Measurements from ENCODE around the gene MYT1. TPM values are rescaled to one million over a fixed set of nuclear protein-coding genes. Genes with fewer than 3 reads are reported as not detected.
"Not testable (repeated sequence)": the region's sequence is repeated elsewhere in the genome, so short reads cannot be mapped to it uniquely, and the experiment has no call there.

Gene MYT1
- total and polyA plus RNA-seq, 4 donors, result under 0.01 to 6.5 (median 0.08) TPM

DNA sequence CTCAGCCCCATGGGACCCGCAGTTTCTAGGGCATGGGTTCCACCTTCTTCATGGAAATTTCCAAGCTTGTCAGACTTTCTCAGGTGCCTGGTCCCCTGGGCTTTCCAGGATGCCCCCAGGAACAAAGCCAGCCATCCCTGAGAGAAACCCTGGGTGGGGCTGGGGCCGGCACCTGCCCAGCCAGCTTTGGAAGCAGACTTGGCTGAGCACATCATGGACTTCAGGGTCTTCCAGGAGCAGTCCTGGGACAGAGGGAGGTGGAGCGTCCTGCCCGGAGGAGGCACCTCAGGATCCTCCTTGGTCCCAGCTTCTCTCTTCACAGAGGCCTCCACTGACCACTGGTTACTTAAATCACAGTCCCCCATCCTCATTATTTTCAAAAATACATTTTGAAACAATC, 13.5 kb downstream of the MYT1 start (continued):
- no peak for TF ChIP-seq REST (IDR thresholded peaks at IDR 0.05)

DNA sequence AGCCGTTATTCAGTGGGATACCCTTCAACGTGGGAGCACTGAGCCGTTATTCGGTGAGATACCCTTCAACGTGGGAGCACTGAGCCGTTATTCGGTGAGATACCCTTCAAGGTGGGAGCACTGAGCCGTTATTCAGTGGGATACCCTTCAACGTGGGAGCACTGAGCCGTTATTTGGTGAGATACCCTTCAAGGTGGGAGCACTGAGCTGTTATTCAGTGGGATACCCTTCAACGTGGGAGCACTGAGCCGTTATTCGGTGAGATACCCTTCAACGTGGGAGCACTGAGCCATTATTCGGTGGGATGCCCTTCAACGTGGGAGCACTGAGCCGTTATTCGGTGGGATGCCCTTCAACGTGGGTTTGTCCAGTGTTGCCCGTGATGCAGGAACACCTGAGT, 14.7 kb downstream of the MYT1 start:
- not testable (repeated sequence) for H3K4me3 ChIP-seq (ENCODE audit: low read depth in 1 of 3, low read length in 3 of 3); H3K27ac ChIP-seq (ENCODE audit: low read depth in 1 of 2, low read length in 2 of 2); DNase-seq (ENCODE audit: low spot score); H3K9ac ChIP-seq (ENCODE audit: low read depth in 1 of 2, low read length in 2 of 2); H3K4me1 ChIP-seq (ENCODE audit: control insufficient read depth in 4 of 4, insufficient read depth in 4 of 4, low read length in 3 of 4); H3K27me3 ChIP-seq (ENCODE audit: control insufficient read depth in 4 of 4, insufficient read depth in 4 of 4, low read length in 3 of 4); H3K36me3 ChIP-seq (ENCODE audit: control insufficient read depth in 4 of 4, insufficient read depth in 3 of 4, low read depth in 1 of 4, low read length in 3 of 4); H3K9me3 ChIP-seq (ENCODE audit: control insufficient read depth in 4 of 4, low read length in 3 of 4)
- 88% methylated on average over 20 of the region's 20 CpGs for WGBS

DNA sequence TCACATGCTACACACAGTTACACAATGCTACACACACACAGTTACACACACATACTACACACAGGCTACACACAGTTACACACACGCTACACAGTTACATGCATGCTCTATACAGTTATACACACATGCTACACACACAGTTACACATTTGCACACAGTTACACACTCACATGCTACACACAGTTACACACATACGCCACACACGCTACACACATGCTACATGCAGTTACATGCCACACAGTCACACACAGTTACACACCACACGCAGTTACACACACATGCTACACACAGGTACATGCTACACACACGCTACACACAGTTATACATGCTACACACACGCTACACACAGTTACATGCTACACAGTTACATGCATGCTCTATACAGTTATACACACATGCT, 15.6 kb downstream of the MYT1 start:
- WGBS, result 91% methylated on average over 6 of the region's 6 CpGs
- no peak overlapping the region for H3K4me3 ChIP-seq (ENCODE audit: low read depth in 1 of 3, low read length in 3 of 3)
- H3K9me3 ChIP-seq (ENCODE audit: control insufficient read depth in 4 of 4, low read length in 3 of 4), result no peaks in the 10 kb centered on the region
- no peak overlapping the region for H3K9ac ChIP-seq (ENCODE audit: low read depth in 1 of 2, low read length in 2 of 2)
- H3K4me1 ChIP-seq (ENCODE audit: control insufficient read depth in 4 of 4, insufficient read depth in 4 of 4, low read length in 3 of 4), result no peaks in the 10 kb centered on the region
- TF ChIP-seq NR2F2 (IDR thresholded peaks at IDR 0.05), result no peak
- no peak for TF ChIP-seq FOXA2 (IDR thresholded peaks at IDR 0.05)
- TF ChIP-seq, protein P1, sequence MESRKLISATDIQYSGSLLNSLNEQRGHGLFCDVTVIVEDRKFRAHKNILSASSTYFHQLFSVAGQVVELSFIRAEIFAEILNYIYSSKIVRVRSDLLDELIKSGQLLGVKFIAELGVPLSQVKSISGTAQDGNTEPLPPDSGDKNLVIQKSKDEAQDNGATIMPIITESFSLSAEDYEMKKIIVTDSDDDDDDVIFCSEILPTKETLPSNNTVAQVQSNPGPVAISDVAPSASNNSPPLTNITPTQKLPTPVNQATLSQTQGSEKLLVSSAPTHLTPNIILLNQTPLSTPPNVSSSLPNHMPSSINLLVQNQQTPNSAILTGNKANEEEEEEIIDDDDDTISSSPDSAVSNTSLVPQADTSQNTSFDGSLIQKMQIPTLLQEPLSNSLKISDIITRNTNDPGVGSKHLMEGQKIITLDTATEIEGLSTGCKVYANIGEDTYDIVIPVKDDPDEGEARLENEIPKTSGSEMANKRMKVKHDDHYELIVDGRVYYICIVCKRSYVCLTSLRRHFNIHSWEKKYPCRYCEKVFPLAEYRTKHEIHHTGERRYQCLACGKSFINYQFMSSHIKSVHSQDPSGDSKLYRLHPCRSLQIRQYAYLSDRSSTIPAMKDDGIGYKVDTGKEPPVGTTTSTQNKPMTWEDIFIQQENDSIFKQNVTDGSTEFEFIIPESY (IDR thresholded peaks at IDR 0.05), result no peak
- TF ChIP-seq, protein P2, sequence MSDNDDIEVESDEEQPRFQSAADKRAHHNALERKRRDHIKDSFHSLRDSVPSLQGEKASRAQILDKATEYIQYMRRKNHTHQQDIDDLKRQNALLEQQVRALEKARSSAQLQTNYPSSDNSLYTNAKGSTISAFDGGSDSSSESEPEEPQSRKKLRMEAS (IDR thresholded peaks at IDR 0.05), result no peak
- TF ChIP-seq SP1 (IDR thresholded peaks at IDR 0.05), result no peak
- DNase-seq (ENCODE audit: low spot score), result no peak
- H3K27me3 ChIP-seq (ENCODE audit: control insufficient read depth in 4 of 4, insufficient read depth in 4 of 4, low read length in 3 of 4), result no peaks in the 10 kb centered on the region
- no peaks in the 10 kb centered on the region for H3K36me3 ChIP-seq (ENCODE audit: control insufficient read depth in 4 of 4, insufficient read depth in 3 of 4, low read depth in 1 of 4, low read length in 3 of 4)
- H3K27ac ChIP-seq (ENCODE audit: low read depth in 1 of 2, low read length in 2 of 2), result no peak overlapping the region

- Histone ChIP-seq H3K9me3 (ENCODE audit: control insufficient read depth in 4 of 4, low read length in 3 of 4) (no peaks in the 10 kb centered on the region), H3K4me1 (ENCODE audit: control insufficient read depth in 4 of 4, insufficient read depth in 4 of 4, low read length in 3 of 4) (no peaks in the 10 kb centered on the region), H3K27me3 (ENCODE audit: control insufficient read depth in 4 of 4, insufficient read depth in 4 of 4, low read length in 3 of 4) (no peaks in the 10 kb centered on the region), H3K9ac (ENCODE audit: low read depth in 1 of 2, low read length in 2 of 2) (no peak overlapping the region), H3K27ac (ENCODE audit: low read depth in 1 of 2, low read length in 2 of 2) (no peak overlapping the region), H3K4me3 (ENCODE audit: low read depth in 1 of 3, low read length in 3 of 3) (no peak overlapping the region), H3K36me3 (ENCODE audit: control insufficient read depth in 4 of 4, insufficient read depth in 3 of 4, low read depth in 1 of 4, low read length in 3 of 4) (no peaks in the 10 kb centered on the region)
- no peak for DNase-seq (ENCODE audit: low spot score)
- 80% methylated on average over 7 of the region's 7 CpGs for WGBS
- TF ChIP-seq, protein P2 (IDR thresholded peaks at IDR 0.05), result no peak
- TF ChIP-seq EGR1 (IDR thresholded peaks at IDR 0.05; ENCODE audit: low read depth in 2 of 2), result no peak
- TF ChIP-seq GABPA (IDR thresholded peaks at IDR 0.05 in 1 of 2, conservative IDR thresholded peaks at IDR 0.05 in 1 of 2), result no peak
- no peak for TF ChIP-seq HNF4G (IDR thresholded peaks at IDR 0.05)
- no peak for TF ChIP-seq FOXA1 (IDR thresholded peaks at IDR 0.05)
- TF ChIP-seq RXRA (IDR thresholded peaks at IDR 0.05), result no peak
- TF ChIP-seq, protein P3, sequence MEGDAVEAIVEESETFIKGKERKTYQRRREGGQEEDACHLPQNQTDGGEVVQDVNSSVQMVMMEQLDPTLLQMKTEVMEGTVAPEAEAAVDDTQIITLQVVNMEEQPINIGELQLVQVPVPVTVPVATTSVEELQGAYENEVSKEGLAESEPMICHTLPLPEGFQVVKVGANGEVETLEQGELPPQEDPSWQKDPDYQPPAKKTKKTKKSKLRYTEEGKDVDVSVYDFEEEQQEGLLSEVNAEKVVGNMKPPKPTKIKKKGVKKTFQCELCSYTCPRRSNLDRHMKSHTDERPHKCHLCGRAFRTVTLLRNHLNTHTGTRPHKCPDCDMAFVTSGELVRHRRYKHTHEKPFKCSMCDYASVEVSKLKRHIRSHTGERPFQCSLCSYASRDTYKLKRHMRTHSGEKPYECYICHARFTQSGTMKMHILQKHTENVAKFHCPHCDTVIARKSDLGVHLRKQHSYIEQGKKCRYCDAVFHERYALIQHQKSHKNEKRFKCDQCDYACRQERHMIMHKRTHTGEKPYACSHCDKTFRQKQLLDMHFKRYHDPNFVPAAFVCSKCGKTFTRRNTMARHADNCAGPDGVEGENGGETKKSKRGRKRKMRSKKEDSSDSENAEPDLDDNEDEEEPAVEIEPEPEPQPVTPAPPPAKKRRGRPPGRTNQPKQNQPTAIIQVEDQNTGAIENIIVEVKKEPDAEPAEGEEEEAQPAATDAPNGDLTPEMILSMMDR (IDR thresholded peaks at IDR 0.05; ENCODE audit: low read depth, low read length, missing input control), result no peak
- TF ChIP-seq, protein P4, sequence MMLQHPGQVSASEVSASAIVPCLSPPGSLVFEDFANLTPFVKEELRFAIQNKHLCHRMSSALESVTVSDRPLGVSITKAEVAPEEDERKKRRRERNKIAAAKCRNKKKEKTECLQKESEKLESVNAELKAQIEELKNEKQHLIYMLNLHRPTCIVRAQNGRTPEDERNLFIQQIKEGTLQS (IDR thresholded peaks at IDR 0.05), result no peak
- no peak for TF ChIP-seq JUND (IDR thresholded peaks at IDR 0.05)
- no peak for TF ChIP-seq FOXA2 (IDR thresholded peaks at IDR 0.05)
- TF ChIP-seq SP1 (IDR thresholded peaks at IDR 0.05), result no peak
- no peak for TF ChIP-seq REST (IDR thresholded peaks at IDR 0.05)
- no peak for TF ChIP-seq TAF1 (conservative IDR thresholded peaks at IDR 0.05)
These were observed 16.4 kb downstream of the MYT1 start for GRCh38 chr20:64180673-64181072.
